Right lobe of liver (tissue), 4 donors: ENCODE data around the gene IDH1.

Experiments
- POLR2A ChIP-seq: fragments of 450-650 bp; IDR thresholded peaks from one replicate; pipeline ENCODE4 v1.6.1; 2017; ENCODE audit warnings: antibody characterized with exemption, mild to moderate bottlenecking
- TF ChIP-seq, protein P1 (sequence below), 4 donors: fragments of 200-600 bp in 3 of 4; fragments of 450-650 bp in 1 of 4; IDR thresholded peaks; one replicate each; pipeline versions ENCODE4 v1.5.1 to v1.8.0; 2016 to 2022; ENCODE audit warnings: antibody characterized with exemption in 4 of 4, mild to moderate bottlenecking in 2 of 4
- donor health status: DM: no; HTN: no; CAD: no.
- donor health status: DM: no; HTN: no; CAD: no.
- donor health status: DM: no; HTN: yes; CAD: no.

DNA sequence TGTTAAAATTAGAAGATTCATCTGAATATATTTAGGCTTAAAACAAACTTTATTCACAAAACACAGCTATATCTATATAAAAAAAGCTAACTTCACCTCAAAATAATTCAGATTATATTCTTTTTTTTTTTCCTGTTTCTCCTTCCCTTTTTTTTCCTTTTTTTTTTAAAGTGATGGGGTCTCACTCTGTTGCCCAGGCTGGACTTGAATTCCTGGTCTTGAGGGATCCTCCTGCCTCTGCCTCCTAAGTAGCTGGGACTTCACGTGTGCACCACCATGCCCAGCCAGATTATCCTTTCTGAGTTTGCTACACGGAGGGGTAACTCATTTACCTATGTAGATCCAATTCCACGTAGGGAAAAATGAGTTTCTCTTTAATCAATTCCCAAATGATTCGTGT lies 3.8 kb downstream of the IDH1 start:
- TF ChIP-seq, protein P1, sequence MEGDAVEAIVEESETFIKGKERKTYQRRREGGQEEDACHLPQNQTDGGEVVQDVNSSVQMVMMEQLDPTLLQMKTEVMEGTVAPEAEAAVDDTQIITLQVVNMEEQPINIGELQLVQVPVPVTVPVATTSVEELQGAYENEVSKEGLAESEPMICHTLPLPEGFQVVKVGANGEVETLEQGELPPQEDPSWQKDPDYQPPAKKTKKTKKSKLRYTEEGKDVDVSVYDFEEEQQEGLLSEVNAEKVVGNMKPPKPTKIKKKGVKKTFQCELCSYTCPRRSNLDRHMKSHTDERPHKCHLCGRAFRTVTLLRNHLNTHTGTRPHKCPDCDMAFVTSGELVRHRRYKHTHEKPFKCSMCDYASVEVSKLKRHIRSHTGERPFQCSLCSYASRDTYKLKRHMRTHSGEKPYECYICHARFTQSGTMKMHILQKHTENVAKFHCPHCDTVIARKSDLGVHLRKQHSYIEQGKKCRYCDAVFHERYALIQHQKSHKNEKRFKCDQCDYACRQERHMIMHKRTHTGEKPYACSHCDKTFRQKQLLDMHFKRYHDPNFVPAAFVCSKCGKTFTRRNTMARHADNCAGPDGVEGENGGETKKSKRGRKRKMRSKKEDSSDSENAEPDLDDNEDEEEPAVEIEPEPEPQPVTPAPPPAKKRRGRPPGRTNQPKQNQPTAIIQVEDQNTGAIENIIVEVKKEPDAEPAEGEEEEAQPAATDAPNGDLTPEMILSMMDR (IDR thresholded peaks at IDR 0.05) = no peak
- no peak for TF ChIP-seq POLR2A
